PC-3 (cell line): ENCODE results near the gene SHANK2.

Experiments used
- EZH2 ChIP-seq: fragments of 300-600 bp; sonication (generic); IDR thresholded peaks from one replicate; pipeline ENCODE4 v1.6.1; 2017; ENCODE audit warnings: antibody characterized with exemption, mild to moderate bottlenecking, low read length; ENCODE audit not compliant: unreplicated experiment
- TF ChIP-seq, protein P1 (sequence below): fragments of 300-600 bp; sonication (generic); conservative IDR thresholded peaks from 2 replicates; pipeline ENCODE4 v1.5.1; 2017; ENCODE audit warnings: antibody characterized with exemption, low read depth, mild to moderate bottlenecking, low read length

GRCh38 chr11:71285111-71285510 lies 32.7 kb upstream of the SHANK2 start:
- TF ChIP-seq, protein P1, sequence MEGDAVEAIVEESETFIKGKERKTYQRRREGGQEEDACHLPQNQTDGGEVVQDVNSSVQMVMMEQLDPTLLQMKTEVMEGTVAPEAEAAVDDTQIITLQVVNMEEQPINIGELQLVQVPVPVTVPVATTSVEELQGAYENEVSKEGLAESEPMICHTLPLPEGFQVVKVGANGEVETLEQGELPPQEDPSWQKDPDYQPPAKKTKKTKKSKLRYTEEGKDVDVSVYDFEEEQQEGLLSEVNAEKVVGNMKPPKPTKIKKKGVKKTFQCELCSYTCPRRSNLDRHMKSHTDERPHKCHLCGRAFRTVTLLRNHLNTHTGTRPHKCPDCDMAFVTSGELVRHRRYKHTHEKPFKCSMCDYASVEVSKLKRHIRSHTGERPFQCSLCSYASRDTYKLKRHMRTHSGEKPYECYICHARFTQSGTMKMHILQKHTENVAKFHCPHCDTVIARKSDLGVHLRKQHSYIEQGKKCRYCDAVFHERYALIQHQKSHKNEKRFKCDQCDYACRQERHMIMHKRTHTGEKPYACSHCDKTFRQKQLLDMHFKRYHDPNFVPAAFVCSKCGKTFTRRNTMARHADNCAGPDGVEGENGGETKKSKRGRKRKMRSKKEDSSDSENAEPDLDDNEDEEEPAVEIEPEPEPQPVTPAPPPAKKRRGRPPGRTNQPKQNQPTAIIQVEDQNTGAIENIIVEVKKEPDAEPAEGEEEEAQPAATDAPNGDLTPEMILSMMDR, result no peak
- no peak for TF ChIP-seq EZH2
